IMR-90 (cell line): ENCODE data around the gene PIK3CA. TPM values are rescaled to one million over a fixed set of nuclear protein-coding genes. Genes with fewer than 3 reads are reported as not detected.

Experiments used
- ATAC-seq: fragments of 200-7000 bp; cut with Tn5 transposase; 2 replicates; pipeline ENCODE4 v1.9.1; 2020; ENCODE audit warnings: low read depth, mild to moderate bottlenecking, moderate library complexity
- BruUV-seq: library from RNA; stranded (reverse); fragments of 400-500 nt; replicated peaks from 2 replicates; lab custom pipeline; 2021; lab: Mats Ljungman, UMichigan
- CTCF ChIA-PET: fragments of 300-600 bp; formaldehyde crosslinking; extraction: SDS; loops from one replicate; lab custom pipeline; 2021; ENCODE audit warnings: antibody characterized with exemption; lab: Yijun Ruan, JAX
- POLR2A ChIA-PET: fragments of 300-600 bp; sonication (Branson Sonifier 250); formaldehyde crosslinking; loops from one replicate; lab custom pipeline; 2022; ENCODE audit warnings: antibody characterized with exemption; ENCODE audit not compliant: unreplicated experiment; lab: Charles Lee
- DNase-seq: peaks from one replicate; pipeline ENCODE4 v3.0.0; 2013
- H2AFZ ChIP-seq: replicated peaks from 2 replicates; pipeline ENCODE3; 2013; ENCODE audit warnings: low read length, mild to moderate bottlenecking; ENCODE audit not compliant: poor library complexity
- H2AK5ac ChIP-seq: 2 replicates; pipeline ENCODE4 v1.6.1; 2013; ENCODE audit warnings: low read depth, low read length, inconsistent platforms
- H2AK9ac ChIP-seq: replicated peaks from 2 replicates; pipeline ENCODE3; 2013; ENCODE audit warnings: mild to moderate bottlenecking, low read depth, low read length, moderate library complexity; ENCODE audit not compliant: poor library complexity
- H2BK120ac ChIP-seq: 2 replicates; pipeline ENCODE4 v1.6.1; 2013; ENCODE audit warnings: low read depth, low read length, inconsistent platforms
- H2BK15ac ChIP-seq: 3 replicates; pipeline ENCODE4 v1.6.1; 2013; ENCODE audit warnings: low read depth, low read length, inconsistent platforms
- H2BK20ac ChIP-seq: 2 replicates; pipeline ENCODE4 v1.6.1; 2013; ENCODE audit warnings: low read depth, mild to moderate bottlenecking, inconsistent platforms, low read length, moderate library complexity
- H2BK5ac ChIP-seq: 2 replicates; pipeline ENCODE4 v1.6.1; 2013; ENCODE audit warnings: mild to moderate bottlenecking, low read depth, low read length, inconsistent platforms; ENCODE audit not compliant: poor library complexity, severe bottlenecking
- H3K14ac ChIP-seq: replicated peaks from 2 replicates; pipeline ENCODE4 v1.6.1; 2013; ENCODE audit warnings: low read depth, low read length, inconsistent platforms
- H3K18ac ChIP-seq: 2 replicates; pipeline ENCODE4 v1.6.1; 2013; ENCODE audit warnings: low read depth, low read length, control low read depth
- H3K23ac ChIP-seq: 2 replicates; pipeline ENCODE4 v1.6.1; 2013; ENCODE audit warnings: low read depth, low read length, inconsistent platforms
- H3K27ac ChIP-seq: 2 replicates; pipeline ENCODE4 v1.5.1; 2013; ENCODE audit warnings: mild to moderate bottlenecking, control low read depth, low read length; ENCODE audit not compliant: insufficient read depth
- H3K27me3 ChIP-seq: 2 replicates; pipeline ENCODE4 v1.6.1; 2013; ENCODE audit warnings: low read length; ENCODE audit not compliant: control insufficient read depth, insufficient read depth
- H3K36me3 ChIP-seq: 2 replicates; pipeline ENCODE4 v1.6.1; 2013; ENCODE audit warnings: low read length, mixed read lengths; ENCODE audit not compliant: control insufficient read depth, insufficient read depth
- H3K4ac ChIP-seq: 2 replicates; pipeline ENCODE4 v1.6.1; 2013; ENCODE audit warnings: low read depth, low read length, inconsistent platforms
- H3K4me1 ChIP-seq: 2 replicates; pipeline ENCODE4 v1.6.1; 2013; ENCODE audit warnings: low read length, mixed read lengths; ENCODE audit not compliant: control insufficient read depth, insufficient read depth
- H3K4me2 ChIP-seq: 2 replicates; pipeline ENCODE4 v1.6.1; 2013; ENCODE audit warnings: low read depth, mild to moderate bottlenecking, control low read depth, low read length, moderate library complexity
- H3K4me3 ChIP-seq: 2 replicates; pipeline ENCODE4 v1.5.1; 2013; ENCODE audit warnings: low read depth, mild to moderate bottlenecking, control low read depth, low read length, moderate library complexity; ENCODE audit not compliant: insufficient read depth
- H3K56ac ChIP-seq: 2 replicates; pipeline ENCODE4 v1.6.1; 2013; ENCODE audit warnings: low read length, inconsistent platforms; ENCODE audit not compliant: insufficient read depth; ENCODE audit errors: extremely low read depth
- H3K79me1 ChIP-seq, 2 experiments: 2 replicates each; pipeline ENCODE4 v1.6.1; 2013; ENCODE audit warnings: low read length in 2 of 2, inconsistent platforms in 1 of 2, low read depth in 1 of 2
- H3K9ac ChIP-seq: 2 replicates; pipeline ENCODE4 v1.6.1; 2013; ENCODE audit warnings: low read depth, low read length, control low read depth
- H3K9me1 ChIP-seq: 2 replicates; pipeline ENCODE4 v1.6.1; 2013; ENCODE audit warnings: low read length, inconsistent platforms; ENCODE audit not compliant: insufficient read depth
- H3K9me3 ChIP-seq: 2 replicates; pipeline ENCODE4 v1.6.1; 2013; ENCODE audit warnings: low read length; ENCODE audit not compliant: control insufficient read depth, insufficient read depth
- H4K20me1 ChIP-seq: 2 replicates; pipeline ENCODE4 v1.6.1; 2013; ENCODE audit warnings: low read length, inconsistent platforms; ENCODE audit not compliant: insufficient read depth
- H4K5ac ChIP-seq: 2 replicates; pipeline ENCODE4 v1.6.1; 2013; ENCODE audit warnings: mild to moderate bottlenecking, low read depth, low read length, control low read depth
- H4K8ac ChIP-seq, 2 experiments: 2 replicates each; pipeline ENCODE4 v1.6.1; 2013; ENCODE audit warnings: low read depth in 2 of 2, low read length in 2 of 2, control low read depth in 1 of 2, inconsistent platforms in 1 of 2
- H4K91ac ChIP-seq: 2 replicates; pipeline ENCODE4 v1.6.1; 2013; ENCODE audit warnings: low read depth, low read length, inconsistent platforms; ENCODE audit not compliant: insufficient read depth
- BHLHE40 ChIP-seq: fragments of 150-350 bp; IDR thresholded peaks from 2 replicates; pipeline ENCODE4 v1.6.1; 2016; ENCODE audit warnings: mild to moderate bottlenecking, low read depth, low read length
- CHD1 ChIP-seq: IDR thresholded peaks from 2 replicates; pipeline ENCODE4 v1.6.1; 2012; ENCODE audit warnings: low read depth, low read length, improper control_type of control experiment
- MAFK ChIP-seq: IDR thresholded peaks from 2 replicates; pipeline ENCODE4 v1.6.1; 2012; ENCODE audit warnings: low read depth, low read length, improper control_type of control experiment
- MAZ ChIP-seq: IDR thresholded peaks from 2 replicates; pipeline ENCODE4 v1.6.1; 2012; ENCODE audit warnings: low read depth, mild to moderate bottlenecking, low read length, improper control_type of control experiment, moderate library complexity, borderline replicate concordance
- MXI1 ChIP-seq: IDR thresholded peaks from 2 replicates; pipeline ENCODE4 v1.6.1; 2012; ENCODE audit warnings: low read depth, mild to moderate bottlenecking, low read length, moderate library complexity, borderline replicate concordance
- NFE2L2 ChIP-seq: fragments of 150-350 bp; IDR thresholded peaks from 2 replicates; pipeline ENCODE4 v1.6.1; 2016; ENCODE audit warnings: low read depth, mild to moderate bottlenecking, low read length
- POLR2A ChIP-seq: IDR thresholded peaks from 2 replicates; pipeline ENCODE4 v1.6.1; 2012; ENCODE audit warnings: mild to moderate bottlenecking, low read depth, low read length
- RAD21 ChIP-seq: IDR thresholded peaks from 2 replicates; pipeline ENCODE4 v1.6.1; 2012; ENCODE audit warnings: low read length, improper control_type of control experiment
- RCOR1 ChIP-seq: IDR thresholded peaks from 2 replicates; pipeline ENCODE4 v1.6.1; 2012; ENCODE audit warnings: mild to moderate bottlenecking, low read length, improper control_type of control experiment; ENCODE audit not compliant: insufficient replicate concordance
- RFX5 ChIP-seq: IDR thresholded peaks from 2 replicates; pipeline ENCODE4 v1.8.0; 2012; ENCODE audit warnings: low read depth, mild to moderate bottlenecking, low read length, moderate library complexity
- SMC3 ChIP-seq: fragments of 150-350 bp; IDR thresholded peaks from 2 replicates; pipeline ENCODE4 v1.6.1; 2016; ENCODE audit warnings: low read depth, mild to moderate bottlenecking, antibody characterized with exemption, low read length, moderate library complexity
- WGBS, 2 experiments: methylation state at CpG; one replicate each; pipeline versions ENCODE4 v1.1.5 to v1.1.7; 2013; ENCODE audit warnings: missing lambda C conversion rate in 2 of 2; ENCODE audit not compliant: insufficient read length in 1 of 2; ENCODE audit errors: extremely low coverage in 2 of 2; 5-methylcytosine and 5-hydroxymethylcytosine counted together
- dilution Hi-C: fragments of 300-500 bp; cut with HindIII; formaldehyde crosslinking; loops from one replicate; pipeline ENCODE4 v1.14.3; 2018; ENCODE audit warnings: low sequenced_read_pairs; ENCODE audit not compliant: unreplicated experiment
- in situ Hi-C: fragments of 300-500 bp; cut with MboI; formaldehyde crosslinking; loops from 3 replicates; pipeline ENCODE4 v1.14.3; 2019; ENCODE audit warnings: low sequenced_read_pairs, inconsistent platforms, mixed read lengths
- intact Hi-C: fragments of 100-400 bp; cut with micrococcal nuclease; formaldehyde crosslinking; loops from 2 replicates; pipeline ENCODE4 v1.10.0; 2022
- polyA plus RNA-seq, 3 experiments: library from polyadenylated mRNA; depleted of rRNA; stranded (reverse); fragments of >200 nt; gene quantifications; 2 replicates each; pipeline ENCODE4 v1.2.3, GENCODE V29; 2012; ENCODE audit warnings: low replicate concordance in 1 of 3
- total RNA-seq: library from RNA; depleted of rRNA; stranded (reverse); fragments of >200 nt; gene quantifications from 2 replicates; pipeline ENCODE4 v1.2.3, GENCODE V29; 2012
- TF ChIP-seq, protein P1 (sequence below): conservative IDR thresholded peaks from 2 replicates; pipeline ENCODE4 v1.5.1; 2012; ENCODE audit warnings: mild to moderate bottlenecking, low read depth, low read length, improper control_type of control experiment
- TF ChIP-seq, protein P2 (sequence below): fragments of 150-350 bp; IDR thresholded peaks from 2 replicates; pipeline ENCODE4 v1.6.1; 2017; ENCODE audit warnings: mild to moderate bottlenecking, antibody characterized with exemption, low read length, low read depth

Gene PIK3CA
- total and polyA plus RNA-seq, 2 of the 4 experiments (the other 2 are of a cell fraction) = 5.7 to 22.4 TPM

DNA sequence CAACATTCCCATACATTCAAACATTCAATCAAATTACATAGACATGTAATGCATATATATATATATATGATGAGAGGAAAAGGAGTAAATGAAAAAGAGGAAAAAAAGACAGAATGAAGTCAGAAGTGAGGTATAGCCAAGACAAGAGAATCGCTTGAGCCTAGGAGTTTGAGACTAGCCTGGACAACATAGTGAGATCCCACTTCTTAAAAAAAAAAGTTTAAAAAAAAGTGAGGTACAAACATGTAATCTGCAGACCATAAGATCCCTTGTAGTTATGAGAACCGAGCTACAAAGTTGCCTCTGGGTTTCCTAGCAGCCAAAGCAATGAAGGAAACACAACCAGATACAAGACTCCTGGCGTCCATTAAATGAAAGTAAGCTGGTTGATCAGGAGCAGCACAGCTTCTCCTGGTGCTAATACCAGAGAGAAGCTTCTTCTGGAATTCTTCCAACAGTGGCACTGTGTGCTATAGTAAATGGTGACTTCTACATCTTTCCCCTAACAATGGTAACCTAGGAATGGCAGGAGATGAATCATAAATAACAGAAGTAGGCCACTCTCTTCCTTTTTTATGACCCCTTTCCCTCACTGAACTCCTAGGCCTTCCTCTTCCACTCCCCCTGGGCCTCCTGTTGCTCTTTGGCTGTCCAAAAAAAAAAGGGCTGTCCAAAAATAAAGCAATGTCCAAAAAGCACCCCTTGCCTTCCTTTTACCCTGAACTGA lies 99.3 kb downstream of the PIK3CA start:
- Histone ChIP-seq H2BK120ac (no peak overlapping the region), H3K9me1 (peaks cover 3% of the 10 kb centered on the region; the same call in 1 of the 2 replicates), H2AFZ (no peak overlapping the region), H3K36me3 (no peaks in the 10 kb centered on the region; the same call in 1 of the 2 replicates), H3K27ac (no peak overlapping the region), H3K4ac (no peak overlapping the region), H2BK20ac (no peak overlapping the region), H3K4me1 (peaks cover 7% of the 10 kb centered on the region), H3K4me2 (no peak overlapping the region), H3K14ac (no peak overlapping the region), H3K4me3 (no peak overlapping the region), H2BK5ac (no peak overlapping the region), H3K9ac (no peak overlapping the region), H3K18ac (no peak overlapping the region), H4K8ac (no peak overlapping the region), H3K23ac (no peak overlapping the region), H3K27me3 (no peaks in the 10 kb centered on the region), H2AK9ac (no peak overlapping the region), H4K91ac (no peak overlapping the region), H2AK5ac (no peak overlapping the region), H3K9me3 (no peaks in the 10 kb centered on the region), H3K56ac (no peak overlapping the region), H4K5ac (no peak overlapping the region), H2BK15ac (no peak overlapping the region), H3K79me1 (no peaks in the 10 kb centered on the region; a peak in 1 of 4 replicates), H4K20me1 (no peaks in the 10 kb centered on the region)
- BruUV-seq = no TSS peak
- DNase-seq (no peak), ATAC-seq (no peak)
- in situ Hi-C loops = no loop called here
- intact Hi-C loops = no loop called here
- WGBS, 2 experiments = 83% methylated on average over 1 of the region's 3 CpGs; no CpG with 5 or more reads in 1 of the 2 experiments
- dilution Hi-C loops = no loop called here
- ChIA-PET POLR2A (no interaction called here), CTCF (interaction anchor here (0.7 to 1.4 kb wide), 2 partner anchors 21 to 91 kb away, joined by 3 to 4 read pairs; no protein-coding TSS in a partner anchor)
- TF ChIP-seq RFX5 (no peak), RAD21 (no peak), NFE2L2 (no peak), CHD1 (no peak), SMC3 (no peak), BHLHE40 (no peak), MAZ (no peak), MAFK (no peak), RCOR1 (no peak), POLR2A (no peak), MXI1 (no peak)
- TF ChIP-seq, protein P1, sequence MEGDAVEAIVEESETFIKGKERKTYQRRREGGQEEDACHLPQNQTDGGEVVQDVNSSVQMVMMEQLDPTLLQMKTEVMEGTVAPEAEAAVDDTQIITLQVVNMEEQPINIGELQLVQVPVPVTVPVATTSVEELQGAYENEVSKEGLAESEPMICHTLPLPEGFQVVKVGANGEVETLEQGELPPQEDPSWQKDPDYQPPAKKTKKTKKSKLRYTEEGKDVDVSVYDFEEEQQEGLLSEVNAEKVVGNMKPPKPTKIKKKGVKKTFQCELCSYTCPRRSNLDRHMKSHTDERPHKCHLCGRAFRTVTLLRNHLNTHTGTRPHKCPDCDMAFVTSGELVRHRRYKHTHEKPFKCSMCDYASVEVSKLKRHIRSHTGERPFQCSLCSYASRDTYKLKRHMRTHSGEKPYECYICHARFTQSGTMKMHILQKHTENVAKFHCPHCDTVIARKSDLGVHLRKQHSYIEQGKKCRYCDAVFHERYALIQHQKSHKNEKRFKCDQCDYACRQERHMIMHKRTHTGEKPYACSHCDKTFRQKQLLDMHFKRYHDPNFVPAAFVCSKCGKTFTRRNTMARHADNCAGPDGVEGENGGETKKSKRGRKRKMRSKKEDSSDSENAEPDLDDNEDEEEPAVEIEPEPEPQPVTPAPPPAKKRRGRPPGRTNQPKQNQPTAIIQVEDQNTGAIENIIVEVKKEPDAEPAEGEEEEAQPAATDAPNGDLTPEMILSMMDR = no peak
- TF ChIP-seq, protein P2, sequence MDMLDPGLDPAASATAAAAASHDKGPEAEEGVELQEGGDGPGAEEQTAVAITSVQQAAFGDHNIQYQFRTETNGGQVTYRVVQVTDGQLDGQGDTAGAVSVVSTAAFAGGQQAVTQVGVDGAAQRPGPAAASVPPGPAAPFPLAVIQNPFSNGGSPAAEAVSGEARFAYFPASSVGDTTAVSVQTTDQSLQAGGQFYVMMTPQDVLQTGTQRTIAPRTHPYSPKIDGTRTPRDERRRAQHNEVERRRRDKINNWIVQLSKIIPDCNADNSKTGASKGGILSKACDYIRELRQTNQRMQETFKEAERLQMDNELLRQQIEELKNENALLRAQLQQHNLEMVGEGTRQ = no peak
